Measurements from ENCODE around the gene MICALL2. TPM values are rescaled to one million over a fixed set of nuclear protein-coding genes. Genes with fewer than 3 reads are reported as not detected.

MICALL2 gene
- total and polyA plus RNA-seq, 2 experiments from 2014 or later, result 6.4 to 12.2 TPM

- Histone ChIP-seq H4K20me1 (ENCODE audit: insufficient read depth) (no peaks in the 10 kb centered on the region), H3K9ac (no peak overlapping the region), H3K4me1 (ENCODE audit: insufficient read depth) (no peaks in the 10 kb centered on the region), H3K27me3 (replicated peaks; ENCODE audit: insufficient read depth) (peaks cover 29% of the 10 kb centered on the region), H3K36me3 (ENCODE audit: low read depth) (no peaks in the 10 kb centered on the region), H3K79me2 (ENCODE audit: insufficient read depth) (no peaks in the 10 kb centered on the region), H3K9me3 (ENCODE audit: low read depth) (no peaks in the 10 kb centered on the region), H3K4me2 (ENCODE audit: unreplicated experiment) (no peak overlapping the region), H3K4me3 (no peak overlapping the region), H3K27ac (no peak overlapping the region), H3K9me2 (ENCODE audit: insufficient read depth) (no peaks in the 10 kb centered on the region), H3F3A (ENCODE audit: insufficient read depth) (no peaks in the 10 kb centered on the region), H2AFZ (no peak overlapping the region)
- TF ChIP-seq EZH2phosphoT487 (IDR thresholded peaks at IDR 0.05; ENCODE audit: insufficient read depth, low read depth) (no peak), EZH2 (IDR thresholded peaks at IDR 0.05; ENCODE audit: insufficient read depth, poor library complexity, severe bottlenecking) (no peak)
- 16 to 18% methylated on average over 49 to 55 of the region's 65 CpGs for WGBS, 2 experiments (ENCODE audit: low coverage in 1 of 2, low lambda C conversion rate in 2 of 2, missing lambda C conversion rate in 2 of 2)
- in situ Hi-C loops (cut with MboI), result no loop called here
- peak; percentile 90 for DNase-seq
Observed at GRCh38 chr7:1412322-1413261, 46.7 kb downstream of the MICALL2 start.

DNA sequence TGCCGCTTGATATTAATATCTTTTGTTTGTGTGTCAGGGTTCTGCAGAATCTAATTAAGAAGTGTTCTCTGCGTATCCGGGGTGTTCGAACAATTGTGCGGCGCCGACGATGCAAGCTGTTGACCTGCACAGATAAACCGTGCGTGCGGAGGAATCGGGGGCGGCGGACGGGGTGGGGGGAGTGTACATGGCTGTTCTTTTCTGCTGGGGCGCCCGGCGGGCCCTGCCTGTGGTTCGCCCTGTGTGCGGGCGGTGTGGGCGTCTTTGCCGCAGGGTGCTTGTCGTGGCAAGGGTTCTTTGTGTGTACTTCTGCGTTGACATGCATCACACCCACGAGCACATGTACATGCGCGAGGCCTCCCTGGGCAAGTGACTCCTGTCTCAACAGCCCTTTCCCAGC, 47.9 kb downstream of the MICALL2 start:
- H3K27me3 ChIP-seq (replicated peaks; ENCODE audit: insufficient read depth), result peaks cover 35% of the 10 kb centered on the region
- DNase-seq, result no peak
- H2AFZ ChIP-seq, result no peak overlapping the region
- H3K9ac ChIP-seq, result no peak overlapping the region
- H3K4me1 ChIP-seq (ENCODE audit: insufficient read depth), result no peaks in the 10 kb centered on the region
- TF ChIP-seq EZH2phosphoT487 (IDR thresholded peaks at IDR 0.05; ENCODE audit: insufficient read depth, low read depth) (no peak), EZH2 (IDR thresholded peaks at IDR 0.05; ENCODE audit: insufficient read depth, poor library complexity, severe bottlenecking) (no peak)
- no peak overlapping the region for H3K4me2 ChIP-seq (ENCODE audit: unreplicated experiment)
- H3K36me3 ChIP-seq (ENCODE audit: low read depth), result no peaks in the 10 kb centered on the region
- WGBS, 2 experiments (ENCODE audit: low coverage in 1 of 2, low lambda C conversion rate in 2 of 2, missing lambda C conversion rate in 2 of 2), result 84 to 85% methylated on average over 17 to 28 of the region's 28 CpGs
- no peak overlapping the region for H3K27ac ChIP-seq
- in situ Hi-C loops (cut with MboI), result no loop called here
- H4K20me1 ChIP-seq (ENCODE audit: insufficient read depth), result no peaks in the 10 kb centered on the region
- H3K4me3 ChIP-seq, result no peak overlapping the region
- H3K9me3 ChIP-seq (ENCODE audit: low read depth), result no peaks in the 10 kb centered on the region
- no peaks in the 10 kb centered on the region for H3F3A ChIP-seq (ENCODE audit: insufficient read depth)
- H3K79me2 ChIP-seq (ENCODE audit: insufficient read depth), result no peaks in the 10 kb centered on the region
- no peaks in the 10 kb centered on the region for H3K9me2 ChIP-seq (ENCODE audit: insufficient read depth)

- Histone ChIP-seq H3K9me3 (ENCODE audit: low read depth) (no peaks in the 10 kb centered on the region), H3K79me2 (ENCODE audit: insufficient read depth) (no peaks in the 10 kb centered on the region), H3F3A (ENCODE audit: insufficient read depth) (no peaks in the 10 kb centered on the region), H3K4me2 (ENCODE audit: unreplicated experiment) (no peak overlapping the region), H3K36me3 (ENCODE audit: low read depth) (no peaks in the 10 kb centered on the region), H3K4me3 (no peak overlapping the region), H4K20me1 (ENCODE audit: insufficient read depth) (no peaks in the 10 kb centered on the region), H3K4me1 (ENCODE audit: insufficient read depth) (no peaks in the 10 kb centered on the region), H2AFZ (no peak overlapping the region), H3K9ac (no peak overlapping the region), H3K9me2 (ENCODE audit: insufficient read depth) (no peaks in the 10 kb centered on the region), H3K27ac (no peak overlapping the region), H3K27me3 (replicated peaks; ENCODE audit: insufficient read depth) (peaks cover 37% of the 10 kb centered on the region)
- DNase-seq, result no peak
- WGBS, 2 experiments (ENCODE audit: low coverage in 1 of 2, low lambda C conversion rate in 2 of 2, missing lambda C conversion rate in 2 of 2), result 26 to 43% methylated on average over 12 of the region's 12 CpGs
- no peak for TF ChIP-seq EZH2phosphoT487 (IDR thresholded peaks at IDR 0.05; ENCODE audit: insufficient read depth, low read depth)
- in situ Hi-C loops (cut with MboI), result no loop called here
Observed at GRCh38 chr7:1410992-1411391, 48.3 kb downstream of the MICALL2 start.

DNA sequence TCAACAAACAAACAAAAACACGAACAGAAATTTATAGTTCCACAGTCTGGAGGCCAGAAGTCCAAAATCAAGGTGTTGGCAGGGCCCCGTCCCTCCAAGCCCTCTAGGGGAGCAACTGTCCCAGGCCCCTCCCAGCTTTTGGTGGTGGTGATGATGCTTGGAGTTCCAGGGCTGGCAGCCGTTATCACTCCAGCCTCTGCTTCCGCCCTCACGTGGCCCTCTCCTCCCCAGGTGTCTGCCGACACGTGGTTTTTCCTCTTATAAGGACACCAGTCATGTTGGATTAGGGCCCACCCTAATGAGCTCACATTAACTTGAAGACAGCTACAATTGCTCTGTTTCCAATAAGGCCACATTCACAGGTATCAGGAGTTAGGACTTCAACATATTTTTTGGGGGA, 49.7 kb downstream of the MICALL2 start:
- in situ Hi-C loops (cut with MboI), result no loop called here
- no peak for DNase-seq
- no peaks in the 10 kb centered on the region for H3F3A ChIP-seq (ENCODE audit: insufficient read depth)
- H3K4me2 ChIP-seq (ENCODE audit: unreplicated experiment), result no peak overlapping the region
- no peaks in the 10 kb centered on the region for H3K9me2 ChIP-seq (ENCODE audit: insufficient read depth)
- H3K4me1 ChIP-seq (ENCODE audit: insufficient read depth), result no peaks in the 10 kb centered on the region
- H3K27ac ChIP-seq, result no peak overlapping the region
- H3K79me2 ChIP-seq (ENCODE audit: insufficient read depth), result no peaks in the 10 kb centered on the region
- no peaks in the 10 kb centered on the region for H3K9me3 ChIP-seq (ENCODE audit: low read depth)
- no peak overlapping the region for H3K4me3 ChIP-seq
- no peaks in the 10 kb centered on the region for H4K20me1 ChIP-seq (ENCODE audit: insufficient read depth)
- WGBS, 2 experiments (ENCODE audit: low coverage in 1 of 2, low lambda C conversion rate in 2 of 2, missing lambda C conversion rate in 2 of 2), result 63 to 67% methylated on average over 7 of the region's 7 CpGs
- TF ChIP-seq EZH2 (IDR thresholded peaks at IDR 0.05; ENCODE audit: insufficient read depth, poor library complexity, severe bottlenecking), result no peak
- no peak for TF ChIP-seq EZH2phosphoT487 (IDR thresholded peaks at IDR 0.05; ENCODE audit: insufficient read depth, low read depth)
- no peaks in the 10 kb centered on the region for H3K36me3 ChIP-seq (ENCODE audit: low read depth)
- no peak overlapping the region for H2AFZ ChIP-seq
- H3K27me3 ChIP-seq (replicated peaks; ENCODE audit: insufficient read depth), result peaks cover 49% of the 10 kb centered on the region
- H3K9ac ChIP-seq, result no peak overlapping the region
